Activated CD8-positive, alpha-beta memory T cell treated with anti-CD3 and anti-CD28 coated beads, Interleukin-2, amount 50 U/mL, for 48 hours (primary cell): ENCODE measurements around the gene CDH4.

Experiments
- DNase-seq: peaks from one replicate; pipeline ENCODE4 v3.0.0-alpha.2; 2020

The CDH4 gene

GRCh38 chr20:61762886-61763739 is 511.1 kb downstream of the CDH4 start:
- DNase-seq = no peak

GRCh38 chr20:61763740-61764400 is 511.8 kb downstream of the CDH4 start:
- no peak for DNase-seq

DNA sequence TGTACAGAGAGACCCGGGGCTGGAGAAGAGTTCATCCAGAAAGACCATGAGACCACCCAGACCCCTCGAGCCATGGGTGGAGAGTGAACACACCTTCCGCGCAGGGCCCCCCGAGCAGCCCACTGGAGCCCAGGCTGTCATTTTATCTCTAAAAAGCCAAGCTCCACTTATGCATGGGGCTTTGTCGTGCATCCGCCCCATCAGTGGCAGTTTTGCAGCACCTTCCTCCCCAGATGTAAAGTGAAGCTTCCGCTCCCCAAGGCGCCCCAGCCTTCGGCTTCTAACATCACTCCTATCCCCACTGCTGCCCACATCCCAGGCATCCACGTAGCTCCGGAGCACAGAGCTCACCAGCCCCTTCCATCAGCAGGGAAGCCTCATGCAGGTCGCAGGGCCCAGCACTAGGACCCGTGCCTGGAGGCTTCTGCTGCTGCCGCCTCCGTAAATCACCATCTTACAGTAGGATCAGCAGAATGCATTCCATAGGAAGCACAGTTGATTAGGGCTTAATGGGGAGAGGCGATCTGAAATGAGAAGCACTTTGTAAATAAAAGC is 512.5 kb downstream of the CDH4 start:
- DNase-seq = no peak

DNA sequence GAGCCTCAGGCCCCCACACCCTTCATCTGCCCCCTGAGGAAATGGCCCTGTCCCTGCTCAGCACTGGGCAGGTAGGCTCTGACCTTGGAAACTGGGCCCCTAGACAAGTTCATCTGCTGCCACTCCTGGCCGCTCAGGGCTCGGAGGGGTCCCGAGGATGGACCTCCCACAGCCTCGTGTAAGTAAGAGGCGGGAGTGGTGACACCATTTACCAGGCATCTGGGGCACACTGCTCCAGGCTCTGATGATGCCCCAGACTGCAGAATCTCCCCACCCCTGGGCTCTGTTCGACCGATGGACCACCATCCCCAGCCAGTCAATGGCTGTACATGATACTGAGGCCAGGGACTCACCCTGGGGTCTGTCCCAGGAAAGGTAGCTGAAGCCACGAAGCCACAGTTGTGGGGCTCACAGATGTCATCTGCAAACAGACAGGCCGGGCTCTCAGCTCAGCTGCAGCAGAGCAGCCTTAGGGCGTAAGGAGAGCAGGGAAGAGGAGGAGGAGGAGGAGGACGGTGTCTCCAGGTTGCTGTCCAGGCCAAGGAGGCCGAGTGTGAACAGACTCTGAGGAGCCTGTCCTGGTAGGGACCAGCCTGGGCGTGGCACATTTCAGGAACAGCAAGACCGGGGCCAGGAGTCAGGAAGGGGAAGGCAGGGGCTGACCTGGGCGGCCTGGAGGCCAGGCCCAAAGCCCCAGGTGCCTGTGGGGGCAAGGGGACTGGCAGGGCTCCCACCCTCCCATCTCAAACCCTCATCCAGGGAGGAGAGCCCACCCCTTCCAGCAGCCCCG is 513.2 kb downstream of the CDH4 start:
- DNase-seq = no peak

- no peak for DNase-seq
Measured at GRCh38 chr20:61765871-61766654, 514.0 kb downstream of the CDH4 start.

DNA sequence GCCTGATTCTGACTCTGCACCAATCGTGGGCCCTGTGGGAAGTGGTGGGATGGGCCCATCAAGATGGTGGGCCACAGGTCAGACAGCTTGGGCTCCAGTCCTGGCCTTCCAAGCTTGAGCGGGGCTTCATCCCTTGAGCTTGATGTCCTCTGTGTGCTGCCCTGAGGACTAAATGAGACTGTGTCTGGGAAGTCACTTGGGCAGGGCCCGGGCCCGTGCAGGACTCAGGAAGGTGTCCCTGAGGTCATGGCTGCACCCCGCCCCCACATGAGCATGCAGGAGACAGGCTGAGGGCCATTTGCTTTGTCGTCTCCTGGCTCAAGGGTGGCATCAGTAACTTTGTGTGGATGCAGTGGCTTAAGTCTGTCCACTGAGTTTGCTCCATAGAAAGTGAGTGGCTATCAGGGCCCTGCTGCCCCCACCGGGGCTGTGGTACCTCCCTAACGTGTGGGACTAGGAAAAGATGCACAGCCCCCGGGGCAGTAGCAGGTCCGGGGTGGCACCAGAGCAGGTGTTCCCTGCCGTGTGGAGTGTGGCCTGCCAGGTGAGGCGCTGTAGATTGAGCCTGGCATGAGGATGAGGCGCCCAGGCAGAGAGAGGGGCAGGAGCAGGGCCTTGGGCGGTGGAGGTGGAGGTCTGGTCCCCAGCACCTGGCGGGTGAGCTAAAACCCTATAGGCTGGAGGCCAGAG is 515.0 kb downstream of the CDH4 start:
- no peak for DNase-seq

DNA sequence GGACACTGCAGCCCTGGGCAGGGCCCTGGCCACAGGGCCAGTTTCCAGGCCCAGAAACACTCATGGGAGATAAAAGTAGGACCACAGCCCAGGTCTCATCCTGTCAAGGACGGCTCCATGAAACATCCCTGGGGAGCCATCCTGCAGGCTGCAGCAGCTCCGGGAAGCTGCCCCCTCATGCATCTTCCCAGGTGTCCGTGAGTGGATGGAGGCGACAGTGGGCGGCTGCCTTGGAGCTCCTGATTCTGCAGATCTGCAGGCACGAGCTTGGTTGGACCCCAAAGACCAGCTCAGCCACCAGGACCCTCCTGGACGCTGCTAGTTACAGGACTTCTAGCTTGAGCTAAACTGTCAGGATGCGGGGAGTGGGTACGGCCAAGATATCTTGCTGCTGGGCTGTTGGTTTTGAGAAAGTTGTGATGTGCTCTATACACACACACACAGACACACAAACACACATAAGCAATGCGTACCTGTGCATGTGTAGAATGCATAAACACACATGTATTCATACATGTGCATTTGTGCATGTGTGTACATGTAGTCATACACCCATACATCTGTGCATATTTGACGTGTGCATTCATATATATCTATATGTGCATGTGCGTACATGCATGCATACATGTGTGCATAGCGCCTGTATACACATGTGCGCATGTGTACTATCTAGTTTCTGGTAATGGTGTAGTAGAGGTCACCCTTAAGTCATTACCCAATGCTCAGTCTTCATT is 515.9 kb downstream of the CDH4 start:
- DNase-seq = no peak

- DNase-seq = no peak
Measured at GRCh38 chr20:61768571-61769285, 516.7 kb downstream of the CDH4 start.

DNA sequence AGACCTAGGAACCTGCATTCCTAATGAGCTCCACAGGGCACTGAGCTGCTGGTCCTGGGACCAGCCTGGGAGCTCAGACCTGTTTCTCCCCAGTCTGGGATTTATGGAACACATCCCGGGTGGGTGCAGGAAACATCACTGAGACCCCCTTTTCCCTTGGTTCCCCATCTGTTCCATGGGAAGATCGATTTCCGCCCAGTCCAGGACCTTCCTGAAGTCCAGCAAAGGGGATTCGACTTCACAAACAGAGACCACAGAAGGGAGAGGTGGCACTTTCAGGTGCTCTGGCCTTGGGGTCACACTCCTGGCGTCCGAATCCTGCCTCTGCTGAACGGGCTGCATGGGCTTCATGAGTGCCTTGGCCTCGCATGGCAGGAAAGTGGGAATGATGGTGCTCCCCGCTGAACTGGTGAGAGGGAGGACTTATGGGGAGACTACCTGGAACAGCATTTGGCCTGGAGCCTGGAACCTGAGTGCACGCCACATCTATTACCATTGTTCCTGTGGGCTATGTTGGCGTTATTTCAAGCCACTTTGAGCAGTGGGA is 517.3 kb downstream of the CDH4 start:
- no peak for DNase-seq

DNA sequence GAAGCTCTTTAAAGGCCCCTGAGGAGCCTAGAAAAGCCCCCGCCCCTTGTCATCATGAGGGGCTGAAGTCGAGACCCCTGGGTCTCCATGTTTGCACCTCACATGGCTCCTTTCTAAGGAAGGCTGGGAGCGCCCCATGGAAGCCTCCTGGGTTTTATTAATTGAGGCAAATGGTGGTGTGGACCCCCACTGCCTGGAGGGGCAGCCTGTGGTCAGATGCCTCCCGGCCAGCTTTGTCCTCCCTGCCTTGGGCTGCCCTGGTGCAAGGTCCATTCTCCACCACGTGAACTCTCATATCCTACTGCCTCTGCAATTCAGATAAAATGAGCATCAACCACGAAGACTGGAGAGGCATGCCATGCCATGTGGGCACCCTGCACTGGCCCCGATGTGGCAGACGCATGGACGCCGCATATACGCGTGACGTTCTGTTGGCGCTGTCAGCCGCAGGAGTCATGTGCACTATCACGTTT is 518.1 kb downstream of the CDH4 start:
- DNase-seq = no peak

DNA sequence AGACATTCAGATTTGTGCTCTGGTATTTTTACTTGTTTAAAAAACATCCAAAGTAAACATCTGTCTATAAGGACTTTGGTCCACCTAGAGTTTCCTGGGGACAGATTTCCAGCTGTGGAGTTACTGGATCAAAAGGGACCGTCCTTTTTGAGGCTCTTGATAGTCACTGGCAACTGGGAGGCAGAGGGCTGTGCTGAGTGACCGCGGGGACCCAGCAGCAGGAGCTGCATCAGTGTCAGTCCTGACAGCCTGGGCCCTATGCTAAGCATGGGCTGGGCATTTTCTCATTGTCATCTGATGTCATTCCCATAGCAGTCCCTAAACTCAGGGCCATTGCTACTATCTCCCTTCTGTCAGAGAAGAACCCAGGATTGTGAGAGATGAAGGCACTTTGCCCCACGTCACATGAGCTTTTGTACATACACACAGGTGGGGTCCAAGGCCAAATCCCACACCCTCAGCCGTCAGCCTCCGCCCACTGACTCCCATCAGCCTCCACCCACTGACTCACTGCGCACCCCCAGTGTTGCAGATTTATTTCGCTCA is 519.8 kb downstream of the CDH4 start:
- no peak for DNase-seq

- no peak for DNase-seq
Measured at GRCh38 chr20:61772828-61773631, 521.0 kb downstream of the CDH4 start.

GRCh38 chr20:61773926-61774587 is 522.0 kb downstream of the CDH4 start:
- DNase-seq = no peak

- no peak for DNase-seq
Measured at GRCh38 chr20:61775423-61775822, 523.4 kb downstream of the CDH4 start.

DNA sequence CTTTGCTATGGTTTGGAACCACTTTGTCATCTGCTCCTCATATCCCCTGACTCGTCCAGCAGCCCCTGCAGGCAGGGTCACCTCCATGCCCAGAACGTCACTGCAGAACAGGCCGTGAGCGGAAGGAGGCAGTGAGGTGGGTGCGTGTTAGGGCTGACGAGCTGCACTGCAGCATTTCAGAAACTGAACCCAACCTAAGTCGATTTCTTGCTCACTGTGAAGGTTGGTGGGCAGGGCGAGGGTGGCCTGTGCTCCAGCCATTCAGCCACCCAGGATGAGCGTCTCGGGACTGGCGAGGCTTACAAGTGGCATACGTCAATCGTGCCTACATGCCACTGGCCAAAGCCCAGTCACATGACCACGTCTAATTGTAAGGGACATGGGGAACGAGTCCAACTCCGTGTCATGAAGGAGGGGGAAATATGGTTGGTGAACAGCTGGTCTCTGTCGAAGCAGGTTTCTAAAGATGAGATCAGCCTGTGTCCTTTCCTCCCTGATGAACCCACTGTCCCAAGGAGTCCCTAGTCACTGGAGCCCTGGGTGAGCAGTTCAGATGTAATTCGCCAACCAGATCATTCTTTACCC is 524.5 kb downstream of the CDH4 start:
- DNase-seq = no peak

- no peak for DNase-seq
Measured at GRCh38 chr20:61777773-61778494, 525.9 kb downstream of the CDH4 start.

GRCh38 chr20:61778495-61778863 is 526.4 kb downstream of the CDH4 start:
- no peak for DNase-seq
